HG03378 (cell line): Measurements from ENCODE around the gene YKT6.
"Not testable (repeated sequence)": the region's sequence is repeated elsewhere in the genome, so short reads cannot be mapped to it uniquely, and the experiment has no call there.

Experiments
- ATAC-seq: cut with Tn5 transposase; IDR thresholded peaks from one replicate; pipeline ENCODE4 v1.9.1; 2021; ENCODE audit warnings: mild to moderate bottlenecking, moderate library complexity; ENCODE audit not compliant: unreplicated experiment

The YKT6 gene

GRCh38 chr7:44191171-44191570 is 9.6 kb upstream of the YKT6 start:
- ATAC-seq, result no peak

DNA sequence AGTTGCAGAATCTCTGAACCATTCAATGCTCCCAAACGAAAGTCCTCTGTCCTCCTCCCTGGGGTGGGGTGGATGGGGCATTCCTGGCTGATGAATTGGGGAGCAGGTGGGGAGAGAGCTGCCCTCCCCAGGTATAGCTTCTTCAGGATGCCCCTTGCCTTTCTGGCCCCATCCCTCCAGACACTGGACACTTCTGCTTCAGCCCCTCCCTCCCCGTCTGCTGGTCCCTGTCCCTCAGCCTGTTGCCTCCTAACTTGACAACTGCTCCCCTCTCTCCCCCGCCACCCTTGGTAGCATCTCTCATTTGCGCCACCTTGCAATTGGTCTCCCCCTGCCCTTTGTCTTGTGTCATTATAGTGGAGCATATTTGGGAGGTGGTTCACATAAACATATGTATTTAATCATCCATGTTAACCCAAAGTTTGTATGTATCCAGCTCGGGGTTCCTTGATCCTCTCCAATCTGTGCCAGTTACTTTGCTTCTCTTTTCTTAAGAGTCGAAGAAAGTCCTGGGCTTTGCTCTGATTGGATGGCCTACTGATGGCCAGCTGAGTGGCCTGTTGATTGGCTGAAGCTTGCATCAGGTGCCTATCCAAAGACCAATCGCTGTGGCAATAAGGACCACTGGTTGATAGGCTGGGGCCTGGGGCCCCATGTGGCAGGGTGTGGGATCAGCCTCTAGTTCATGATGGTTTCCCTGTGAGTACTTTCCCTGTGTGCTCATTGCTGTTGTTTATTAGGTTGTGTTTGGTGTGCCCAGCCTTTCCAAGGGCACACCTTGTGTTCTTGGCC is 7.6 kb upstream of the YKT6 start:
- ATAC-seq, result no peak

DNA sequence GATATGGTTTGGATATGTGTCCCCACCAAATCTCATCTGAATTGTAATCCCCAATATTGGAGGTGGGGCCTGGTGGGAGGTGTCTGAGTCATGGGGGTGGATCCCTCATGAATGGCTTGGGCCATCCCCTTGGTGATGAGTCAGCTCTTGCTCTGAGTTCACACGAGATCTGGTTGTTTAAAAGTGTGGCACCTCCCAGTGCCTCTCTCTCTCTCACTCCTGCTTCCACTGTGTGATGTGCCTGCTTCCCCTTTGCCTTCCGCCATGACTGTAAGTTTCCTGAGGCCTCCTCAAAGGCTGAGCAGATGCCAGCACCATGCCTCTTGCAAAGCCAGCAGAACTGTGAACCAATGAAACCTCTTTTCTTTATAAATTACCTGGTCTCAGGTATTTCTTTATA is 6.7 kb upstream of the YKT6 start:
- ATAC-seq, result no peak

- ATAC-seq, result no peak
These were observed 6.1 kb upstream of the YKT6 start for GRCh38 chr7:44194562-44195145.

DNA sequence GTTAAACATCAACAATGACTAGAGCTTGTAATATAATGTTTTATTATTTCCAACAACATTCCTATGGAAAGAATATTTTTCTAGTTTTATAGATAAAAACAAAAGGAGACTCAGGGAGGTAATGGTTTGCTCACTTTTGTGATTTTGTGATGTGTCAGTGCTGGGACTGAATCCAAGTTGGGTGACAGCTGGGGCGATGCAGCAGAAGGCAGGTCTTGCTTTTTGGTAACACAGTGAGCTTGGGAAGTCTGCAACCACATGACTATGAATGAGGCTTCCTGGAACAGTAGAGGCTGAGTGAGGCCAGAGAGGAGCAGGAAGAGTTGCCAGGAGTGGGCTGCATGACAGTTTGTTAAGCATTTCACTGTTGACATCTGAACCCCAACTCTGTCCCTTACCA is 4.9 kb upstream of the YKT6 start:
- ATAC-seq, result no peak

- ATAC-seq, result no peak
These were observed 4.3 kb upstream of the YKT6 start for GRCh38 chr7:44196450-44196872.

DNA sequence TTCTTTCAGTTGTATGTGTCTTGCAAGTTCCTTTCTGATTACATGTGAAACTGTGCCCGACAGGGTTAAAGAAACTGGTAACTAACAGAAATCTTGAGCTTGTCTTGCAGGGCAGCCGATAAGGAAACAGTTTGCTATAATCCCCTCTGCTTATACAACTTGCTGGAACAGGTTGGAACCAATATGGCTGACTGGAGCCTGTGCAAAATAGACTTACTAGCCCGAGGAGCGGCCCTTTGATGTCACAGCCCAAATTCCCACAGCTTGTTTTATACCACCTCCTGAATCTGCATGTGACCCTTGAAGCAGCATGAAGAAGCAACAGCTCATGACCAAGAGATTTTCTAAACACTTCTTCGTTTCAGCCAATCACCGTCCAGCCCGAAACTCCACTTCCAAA is 3.3 kb upstream of the YKT6 start:
- no peak for ATAC-seq

GRCh38 chr7:44200163-44200562 is 615 bp upstream of the YKT6 start:
- not testable (repeated sequence) for ATAC-seq

GRCh38 chr7:44201813-44202212 is 1.0 kb downstream of the YKT6 start:
- no peak for ATAC-seq

GRCh38 chr7:44206008-44206407 is 5.2 kb downstream of the YKT6 start:
- no peak for ATAC-seq

- no peak for ATAC-seq
These were observed 7.3 kb downstream of the YKT6 start for GRCh38 chr7:44208085-44208484.

DNA sequence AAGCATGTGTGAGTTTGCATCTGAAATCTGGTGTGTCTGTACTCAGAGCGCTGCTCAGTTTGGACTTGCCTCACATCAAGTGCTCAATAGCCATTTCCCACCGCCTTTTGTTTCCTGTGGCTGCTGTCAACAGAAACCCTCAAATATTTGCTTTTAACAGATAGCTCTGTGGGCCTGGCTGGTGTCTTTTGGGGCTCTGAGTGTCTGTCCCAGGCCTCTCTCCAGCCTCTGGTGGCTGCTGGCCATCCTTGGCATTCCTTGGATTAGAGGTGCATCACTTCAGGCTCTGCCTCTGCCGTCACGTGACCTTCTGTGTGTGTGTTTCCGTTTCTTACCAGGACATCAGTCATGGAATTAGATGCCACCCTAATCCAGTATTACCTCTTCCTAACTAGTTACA is 9.3 kb downstream of the YKT6 start:
- ATAC-seq, result no peak

GRCh38 chr7:44211126-44211675 is 10.4 kb downstream of the YKT6 start:
- no peak for ATAC-seq

GRCh38 chr7:44212018-44212417 is 11.2 kb downstream of the YKT6 start:
- no peak for ATAC-seq

DNA sequence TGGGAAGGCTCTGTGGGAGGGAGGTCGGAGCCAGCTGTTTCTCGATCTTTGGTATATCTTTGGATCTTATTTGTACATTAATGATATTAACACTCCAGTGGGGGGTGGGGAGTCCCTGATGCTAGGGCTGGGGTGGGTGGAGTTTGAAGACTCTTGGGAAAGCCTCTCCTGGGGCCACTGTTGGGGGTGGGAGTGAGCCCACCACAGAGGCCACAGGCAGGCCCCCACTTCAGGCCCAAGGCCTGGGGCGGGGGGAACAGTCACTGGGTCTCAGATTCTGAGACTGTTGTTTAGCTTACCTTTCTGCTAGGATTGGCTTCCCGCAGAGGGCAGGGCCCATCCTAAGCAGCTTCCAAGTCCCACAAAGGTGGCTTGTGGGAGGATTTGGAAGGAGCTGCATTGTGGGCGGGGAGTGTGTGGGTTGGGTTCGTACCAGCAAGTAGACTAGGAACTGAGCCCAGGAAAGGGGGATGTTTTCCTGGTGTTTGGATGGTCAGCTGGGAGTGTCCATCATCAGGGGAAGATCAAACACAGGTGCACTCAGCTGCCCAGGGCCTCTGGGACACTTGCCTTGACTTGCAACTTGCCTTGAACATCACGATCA is 11.9 kb downstream of the YKT6 start:
- ATAC-seq, result no peak

- ATAC-seq, result no peak
These were observed 12.6 kb downstream of the YKT6 start for GRCh38 chr7:44213206-44213876.

- no peak for ATAC-seq
These were observed 13.2 kb downstream of the YKT6 start for GRCh38 chr7:44213877-44214388.

- no peak for ATAC-seq
These were observed 14.8 kb downstream of the YKT6 start for GRCh38 chr7:44215531-44215930.

DNA sequence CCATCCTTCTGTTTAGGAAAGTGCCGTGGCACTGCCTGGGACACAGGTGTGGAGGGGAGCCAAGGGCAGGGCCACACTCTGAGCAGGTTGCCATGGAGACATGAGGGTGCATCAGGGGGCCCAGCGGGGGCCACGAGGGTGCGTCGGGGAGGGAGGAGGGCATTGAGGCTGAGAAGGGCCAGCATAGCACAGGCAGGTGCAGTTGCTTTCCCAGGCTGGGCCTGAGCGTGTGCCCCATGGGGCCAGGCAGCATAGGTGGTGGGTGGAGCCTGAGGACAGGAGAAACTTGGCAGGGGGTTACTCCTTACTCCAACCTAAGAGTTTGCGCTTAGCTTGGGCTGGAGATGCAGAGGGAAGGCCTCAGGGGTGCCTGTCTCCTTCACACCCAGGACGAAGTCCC is 15.2 kb downstream of the YKT6 start:
- no peak for ATAC-seq

DNA sequence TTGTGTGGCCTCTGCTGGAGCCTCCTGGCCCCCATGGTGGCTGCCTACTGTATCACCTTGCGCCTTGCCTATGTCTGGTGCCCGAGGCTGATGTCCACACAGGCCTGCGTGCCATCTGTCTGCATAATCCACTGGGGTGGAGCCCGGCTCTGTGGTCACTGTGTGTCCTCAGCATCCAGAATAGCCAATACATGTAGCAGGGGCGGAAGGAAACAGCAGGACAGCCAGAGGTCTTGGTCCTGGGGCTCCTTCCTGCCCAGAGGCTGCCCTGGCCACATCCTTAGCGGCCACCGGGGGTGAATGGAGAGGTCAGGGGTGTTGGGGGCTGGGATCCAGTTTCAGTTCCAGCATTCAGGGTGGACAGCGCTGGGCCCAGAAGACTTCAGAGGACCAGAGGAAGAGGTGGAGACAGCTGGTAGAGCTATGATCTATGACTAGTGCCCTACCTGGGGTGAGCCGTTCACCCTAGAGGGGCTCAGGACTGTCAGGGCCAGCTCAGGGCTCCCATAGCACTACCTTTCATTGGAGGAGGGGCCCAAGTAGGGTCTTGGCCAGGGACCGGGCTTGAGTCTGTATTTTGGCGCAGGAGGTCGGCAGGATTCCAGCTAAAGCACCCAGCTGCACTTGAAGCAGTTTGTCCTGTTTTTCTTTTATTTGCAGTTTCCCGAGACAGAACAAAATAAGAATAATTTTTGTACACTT is 15.9 kb downstream of the YKT6 start:
- ATAC-seq, result no peak
